Hematopoietic multipotent progenitor cell treated with erythropoietin and hydrocortisone succinate and interleukin-3 and kit ligand, for 6 days (in vitro differentiated cells): Measurements from ENCODE around the gene TRMT61B.
A peak's percentile ranks its signal among the peaks of the same experiment; 100 is the strongest.

Source experiments
- DNase-seq: peaks from one replicate; pipeline ENCODE4 v3.0.0-alpha.2; 2015

TRMT61B gene

GRCh38 chr2:28870146-28870891, at the start of gene TRMT61B:
TSS of gene TRMT61B (minus strand) at chr2:28870309. CDS start at chr2:28870277, 32 bp downstream.
- peak; percentile 96 for DNase-seq

- peak; percentile 59 for DNase-seq
These were observed 45.8 kb upstream of the TRMT61B start for GRCh38 chr2:28915939-28916338.

- DNase-seq = no peak
These were observed 39.7 kb upstream of the TRMT61B start for GRCh38 chr2:28909655-28910353.

- DNase-seq = no peak
These were observed 38.1 kb upstream of the TRMT61B start for GRCh38 chr2:28908172-28908571.

GRCh38 chr2:28906821-28907220, 36.7 kb upstream of the TRMT61B start:
- DNase-seq = no peak

GRCh38 chr2:28906376-28906775, 36.3 kb upstream of the TRMT61B start:
- no peak for DNase-seq

- DNase-seq = no peak
These were observed 35.4 kb upstream of the TRMT61B start for GRCh38 chr2:28905533-28905932.

- no peak for DNase-seq
These were observed 34.8 kb upstream of the TRMT61B start for GRCh38 chr2:28904802-28905457.

- no peak for DNase-seq
These were observed 34.2 kb upstream of the TRMT61B start for GRCh38 chr2:28904295-28904694.

- no peak for DNase-seq
These were observed 32.5 kb upstream of the TRMT61B start for GRCh38 chr2:28902584-28902983.

GRCh38 chr2:28901841-28902240, 31.7 kb upstream of the TRMT61B start:
- DNase-seq = no peak

- DNase-seq = no peak
These were observed 31.1 kb upstream of the TRMT61B start for GRCh38 chr2:28901202-28901601.

GRCh38 chr2:28898048-28898447, 27.9 kb upstream of the TRMT61B start:
- peak; percentile 24 for DNase-seq

- no peak for DNase-seq
These were observed 26.8 kb upstream of the TRMT61B start for GRCh38 chr2:28896906-28897305.

- DNase-seq = peak; percentile 65
These were observed 25.2 kb upstream of the TRMT61B start for GRCh38 chr2:28895189-28895893.

- peak; percentile 98 for DNase-seq
These were observed 24.5 kb upstream of the TRMT61B start, which contains the start of gene WDR43 for GRCh38 chr2:28894470-28895188. TSS of gene WDR43 (plus strand) at chr2:28894667. CDS start at chr2:28894699, 32 bp downstream.

- no peak for DNase-seq
These were observed 23.4 kb upstream of the TRMT61B start for GRCh38 chr2:28893488-28893887.

- DNase-seq = no peak
These were observed 10.1 kb upstream of the TRMT61B start for GRCh38 chr2:28880193-28880592.

GRCh38 chr2:28871620-28872019, 1.5 kb upstream of the TRMT61B start:
- no peak for DNase-seq

GRCh38 chr2:28869494-28870145, 489 bp downstream of the TRMT61B start:
- DNase-seq = peak; percentile 23

GRCh38 chr2:28868611-28869010, 1.5 kb downstream of the TRMT61B start:
- peak; percentile 7 for DNase-seq

GRCh38 chr2:28855977-28856376, 14.1 kb downstream of the TRMT61B start:
- no peak for DNase-seq
